ENCODE results near the gene VAPA. TPM values are rescaled to one million over a fixed set of nuclear protein-coding genes. Genes with fewer than 3 reads are reported as not detected.

VAPA gene
- polyA plus RNA-seq, 1 of the 3 experiments (the other 2 are of a cell fraction): 109 TPM

DNA sequence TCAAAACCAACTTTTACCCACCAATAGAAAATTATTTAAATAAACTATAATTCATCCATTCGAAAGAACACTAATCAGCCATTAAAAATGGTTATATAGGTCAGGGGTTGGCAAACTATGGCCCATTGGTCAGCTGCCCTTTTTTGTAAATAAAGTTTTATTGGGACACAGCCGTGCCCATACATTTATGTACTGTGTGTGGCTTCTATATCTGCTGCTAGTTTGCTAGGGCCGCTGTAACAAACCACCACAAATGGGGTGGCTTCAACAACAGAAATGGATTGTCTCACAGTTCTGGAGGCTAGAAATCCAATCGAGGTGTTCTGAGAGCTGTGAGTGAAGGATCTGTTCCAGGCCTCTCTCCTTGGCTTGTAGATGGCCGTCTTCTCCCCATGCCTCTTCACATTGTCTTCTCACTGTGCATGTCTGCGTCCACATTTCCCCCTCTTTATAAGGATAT, 35.0 kb upstream of the VAPA start:
- ChIA-PET POLR2A (no interaction called here), CTCF (no interaction called here)
- Histone ChIP-seq H3K4me3 (ENCODE audit: low read depth in 2 of 2, low read length in 1 of 2) (no peak overlapping the region), H3K4me1 (ENCODE audit: control insufficient read depth in 1 of 2, insufficient read depth in 2 of 2, low read depth in 1 of 2, low read length in 1 of 2) (peaks cover 0 to 4% of the 10 kb centered on the region in 2 experiments; a peak in 2 of 4 replicates), H4K20me1 (ENCODE audit: insufficient read depth) (no peaks in the 10 kb centered on the region), H3K27ac (ENCODE audit: low read depth in 2 of 2, low read length in 1 of 2) (no peak overlapping the region), H3K4me2 (no peak overlapping the region), H3K9ac (no peak overlapping the region), H2AFZ (ENCODE audit: low read depth) (no peak overlapping the region), H3K36me3 (replicated peaks in 1 of 2; ENCODE audit: control insufficient read depth in 1 of 2, insufficient read depth in 2 of 2, low read length in 1 of 2) (no peaks in the 10 kb centered on the region), H3K79me2 (ENCODE audit: insufficient read depth) (no peaks in the 10 kb centered on the region), H3F3A (replicated peaks; ENCODE audit: insufficient read depth) (peaks cover 20% of the 10 kb centered on the region), H3K9me3 (no peaks in the 10 kb centered on the region), H3K27me3 (ENCODE audit: insufficient read depth) (no peaks in the 10 kb centered on the region), H3K9me2 (no peaks in the 10 kb centered on the region)
- TF ChIP-seq SMC3 (IDR thresholded peaks at IDR 0.05; ENCODE audit: low read depth, low read length) (no peak), CHD2 (IDR thresholded peaks at IDR 0.05; ENCODE audit: low read length, partially characterized antibody) (no peak), FOXM1 (IDR thresholded peaks at IDR 0.05; ENCODE audit: low read depth) (no peak), POLR2AphosphoS5 (IDR thresholded peaks at IDR 0.05; ENCODE audit: low read depth, low read length) (no peak), TEAD4 (IDR thresholded peaks at IDR 0.05; ENCODE audit: borderline replicate concordance, insufficient read depth) (no peak), MXI1 (IDR thresholded peaks at IDR 0.05; ENCODE audit: low read depth, low read length) (no peak)
- WGBS (ENCODE audit: low lambda C conversion rate): 92% methylated on average over 6 of the region's 6 CpGs
- DNase-seq: no peak

DNA sequence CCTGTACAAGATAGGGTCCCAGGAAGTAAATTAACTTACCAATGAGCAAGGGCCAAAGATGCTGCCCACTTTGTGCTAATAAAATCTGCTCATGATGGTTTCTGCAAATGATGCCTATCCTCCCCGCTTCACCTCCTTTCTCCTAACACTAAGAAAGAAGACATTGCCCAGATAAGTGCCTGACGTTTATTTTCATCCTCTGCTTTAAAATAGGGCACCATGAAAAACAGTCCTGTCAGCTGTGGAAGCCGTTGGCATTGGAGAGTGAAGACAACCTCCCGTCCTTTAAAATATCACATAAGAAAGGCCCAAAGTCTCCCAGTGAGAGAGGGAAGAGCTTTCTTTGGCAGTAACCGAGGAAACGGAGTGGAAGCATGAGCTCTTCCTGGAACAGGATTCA, 29.7 kb upstream of the VAPA start:
- Histone ChIP-seq H2AFZ (ENCODE audit: low read depth) (no peak overlapping the region), H3K79me2 (ENCODE audit: insufficient read depth) (no peaks in the 10 kb centered on the region), H3K9me2 (no peaks in the 10 kb centered on the region), H3K27ac (ENCODE audit: low read depth in 2 of 2, low read length in 1 of 2) (no peak overlapping the region), H3K4me3 (ENCODE audit: low read depth in 2 of 2, low read length in 1 of 2) (no peak overlapping the region), H3K36me3 (replicated peaks in 1 of 2; ENCODE audit: control insufficient read depth in 1 of 2, insufficient read depth in 2 of 2, low read length in 1 of 2) (no peaks in the 10 kb centered on the region), H3K9ac (no peak overlapping the region), H3K4me1 (ENCODE audit: control insufficient read depth in 1 of 2, insufficient read depth in 2 of 2, low read depth in 1 of 2, low read length in 1 of 2) (no peaks in the 10 kb centered on the region), H3K9me3 (no peaks in the 10 kb centered on the region), H3K4me2 (no peak overlapping the region), H4K20me1 (ENCODE audit: insufficient read depth) (no peaks in the 10 kb centered on the region), H3K27me3 (ENCODE audit: insufficient read depth) (no peaks in the 10 kb centered on the region), H3F3A (replicated peaks; ENCODE audit: insufficient read depth) (no peaks in the 10 kb centered on the region)
- DNase-seq: no peak
- POLR2A ChIA-PET: no interaction called here
- CTCF ChIA-PET: no interaction called here
- no peak for TF ChIP-seq RFX5 (IDR thresholded peaks at IDR 0.05; ENCODE audit: low read length)
- TF ChIP-seq, protein P1, sequence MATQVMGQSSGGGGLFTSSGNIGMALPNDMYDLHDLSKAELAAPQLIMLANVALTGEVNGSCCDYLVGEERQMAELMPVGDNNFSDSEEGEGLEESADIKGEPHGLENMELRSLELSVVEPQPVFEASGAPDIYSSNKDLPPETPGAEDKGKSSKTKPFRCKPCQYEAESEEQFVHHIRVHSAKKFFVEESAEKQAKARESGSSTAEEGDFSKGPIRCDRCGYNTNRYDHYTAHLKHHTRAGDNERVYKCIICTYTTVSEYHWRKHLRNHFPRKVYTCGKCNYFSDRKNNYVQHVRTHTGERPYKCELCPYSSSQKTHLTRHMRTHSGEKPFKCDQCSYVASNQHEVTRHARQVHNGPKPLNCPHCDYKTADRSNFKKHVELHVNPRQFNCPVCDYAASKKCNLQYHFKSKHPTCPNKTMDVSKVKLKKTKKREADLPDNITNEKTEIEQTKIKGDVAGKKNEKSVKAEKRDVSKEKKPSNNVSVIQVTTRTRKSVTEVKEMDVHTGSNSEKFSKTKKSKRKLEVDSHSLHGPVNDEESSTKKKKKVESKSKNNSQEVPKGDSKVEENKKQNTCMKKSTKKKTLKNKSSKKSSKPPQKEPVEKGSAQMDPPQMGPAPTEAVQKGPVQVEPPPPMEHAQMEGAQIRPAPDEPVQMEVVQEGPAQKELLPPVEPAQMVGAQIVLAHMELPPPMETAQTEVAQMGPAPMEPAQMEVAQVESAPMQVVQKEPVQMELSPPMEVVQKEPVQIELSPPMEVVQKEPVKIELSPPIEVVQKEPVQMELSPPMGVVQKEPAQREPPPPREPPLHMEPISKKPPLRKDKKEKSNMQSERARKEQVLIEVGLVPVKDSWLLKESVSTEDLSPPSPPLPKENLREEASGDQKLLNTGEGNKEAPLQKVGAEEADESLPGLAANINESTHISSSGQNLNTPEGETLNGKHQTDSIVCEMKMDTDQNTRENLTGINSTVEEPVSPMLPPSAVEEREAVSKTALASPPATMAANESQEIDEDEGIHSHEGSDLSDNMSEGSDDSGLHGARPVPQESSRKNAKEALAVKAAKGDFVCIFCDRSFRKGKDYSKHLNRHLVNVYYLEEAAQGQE (IDR thresholded peaks at IDR 0.05; ENCODE audit: low read depth, low read length): no peak
- TF ChIP-seq RXRA (IDR thresholded peaks at IDR 0.05; ENCODE audit: borderline replicate concordance, low read depth): no peak
- no peak for TF ChIP-seq TAF1 (IDR thresholded peaks at IDR 0.05; ENCODE audit: borderline replicate concordance, low read depth, low read length)
- TF ChIP-seq, protein P2, sequence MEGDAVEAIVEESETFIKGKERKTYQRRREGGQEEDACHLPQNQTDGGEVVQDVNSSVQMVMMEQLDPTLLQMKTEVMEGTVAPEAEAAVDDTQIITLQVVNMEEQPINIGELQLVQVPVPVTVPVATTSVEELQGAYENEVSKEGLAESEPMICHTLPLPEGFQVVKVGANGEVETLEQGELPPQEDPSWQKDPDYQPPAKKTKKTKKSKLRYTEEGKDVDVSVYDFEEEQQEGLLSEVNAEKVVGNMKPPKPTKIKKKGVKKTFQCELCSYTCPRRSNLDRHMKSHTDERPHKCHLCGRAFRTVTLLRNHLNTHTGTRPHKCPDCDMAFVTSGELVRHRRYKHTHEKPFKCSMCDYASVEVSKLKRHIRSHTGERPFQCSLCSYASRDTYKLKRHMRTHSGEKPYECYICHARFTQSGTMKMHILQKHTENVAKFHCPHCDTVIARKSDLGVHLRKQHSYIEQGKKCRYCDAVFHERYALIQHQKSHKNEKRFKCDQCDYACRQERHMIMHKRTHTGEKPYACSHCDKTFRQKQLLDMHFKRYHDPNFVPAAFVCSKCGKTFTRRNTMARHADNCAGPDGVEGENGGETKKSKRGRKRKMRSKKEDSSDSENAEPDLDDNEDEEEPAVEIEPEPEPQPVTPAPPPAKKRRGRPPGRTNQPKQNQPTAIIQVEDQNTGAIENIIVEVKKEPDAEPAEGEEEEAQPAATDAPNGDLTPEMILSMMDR (IDR thresholded peaks at IDR 0.05): no peak
- TF ChIP-seq POLR2AphosphoS5 (IDR thresholded peaks at IDR 0.05; ENCODE audit: low read depth, low read length): no peak
- no peak for TF ChIP-seq FOSL2 (IDR thresholded peaks at IDR 0.05; ENCODE audit: borderline replicate concordance, low read depth)
- TF ChIP-seq SMC3 (IDR thresholded peaks at IDR 0.05; ENCODE audit: low read depth, low read length): no peak
- no peak for TF ChIP-seq YY1 (IDR thresholded peaks at IDR 0.05; ENCODE audit: low read depth)
- TF ChIP-seq RAD21 (IDR thresholded peaks at IDR 0.05; ENCODE audit: low read length): no peak
- TF ChIP-seq, protein P3, sequence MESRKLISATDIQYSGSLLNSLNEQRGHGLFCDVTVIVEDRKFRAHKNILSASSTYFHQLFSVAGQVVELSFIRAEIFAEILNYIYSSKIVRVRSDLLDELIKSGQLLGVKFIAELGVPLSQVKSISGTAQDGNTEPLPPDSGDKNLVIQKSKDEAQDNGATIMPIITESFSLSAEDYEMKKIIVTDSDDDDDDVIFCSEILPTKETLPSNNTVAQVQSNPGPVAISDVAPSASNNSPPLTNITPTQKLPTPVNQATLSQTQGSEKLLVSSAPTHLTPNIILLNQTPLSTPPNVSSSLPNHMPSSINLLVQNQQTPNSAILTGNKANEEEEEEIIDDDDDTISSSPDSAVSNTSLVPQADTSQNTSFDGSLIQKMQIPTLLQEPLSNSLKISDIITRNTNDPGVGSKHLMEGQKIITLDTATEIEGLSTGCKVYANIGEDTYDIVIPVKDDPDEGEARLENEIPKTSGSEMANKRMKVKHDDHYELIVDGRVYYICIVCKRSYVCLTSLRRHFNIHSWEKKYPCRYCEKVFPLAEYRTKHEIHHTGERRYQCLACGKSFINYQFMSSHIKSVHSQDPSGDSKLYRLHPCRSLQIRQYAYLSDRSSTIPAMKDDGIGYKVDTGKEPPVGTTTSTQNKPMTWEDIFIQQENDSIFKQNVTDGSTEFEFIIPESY (IDR thresholded peaks at IDR 0.05; ENCODE audit: borderline replicate concordance, low read depth): no peak
- no peak for TF ChIP-seq FOXM1 (IDR thresholded peaks at IDR 0.05; ENCODE audit: low read depth)
- TF ChIP-seq GATA2 (CRISPR knock-in tag; IDR thresholded peaks at IDR 0.05): no peak
- TF ChIP-seq, protein P4, sequence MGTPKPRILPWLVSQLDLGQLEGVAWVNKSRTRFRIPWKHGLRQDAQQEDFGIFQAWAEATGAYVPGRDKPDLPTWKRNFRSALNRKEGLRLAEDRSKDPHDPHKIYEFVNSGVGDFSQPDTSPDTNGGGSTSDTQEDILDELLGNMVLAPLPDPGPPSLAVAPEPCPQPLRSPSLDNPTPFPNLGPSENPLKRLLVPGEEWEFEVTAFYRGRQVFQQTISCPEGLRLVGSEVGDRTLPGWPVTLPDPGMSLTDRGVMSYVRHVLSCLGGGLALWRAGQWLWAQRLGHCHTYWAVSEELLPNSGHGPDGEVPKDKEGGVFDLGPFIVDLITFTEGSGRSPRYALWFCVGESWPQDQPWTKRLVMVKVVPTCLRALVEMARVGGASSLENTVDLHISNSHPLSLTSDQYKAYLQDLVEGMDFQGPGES (IDR thresholded peaks at IDR 0.05; ENCODE audit: low read depth, low read length): no peak
- no peak for TF ChIP-seq ELF1 (IDR thresholded peaks at IDR 0.05)
- no peak for TF ChIP-seq MEF2A (IDR thresholded peaks at IDR 0.05; ENCODE audit: borderline replicate concordance, low read depth)
- WGBS (ENCODE audit: low lambda C conversion rate): 86% methylated on average over 6 of the region's 6 CpGs

All from SK-N-SH (cell line).